Epithelial cell of esophagus (primary cell): ENCODE measurements around the gene GRIN2A.
A peak's percentile ranks its signal among the peaks of the same experiment; 100 is the strongest.

Source experiments
- DNase-seq: peaks from one replicate; pipeline ENCODE4 v3.0.0; 2010; ENCODE audit warnings: low read depth
- H3K4me3 ChIP-seq: 2 replicates; pipeline ENCODE4 v1.5.1; 2011; ENCODE audit warnings: mild to moderate bottlenecking, low read length, control low read depth
- CTCF ChIP-seq: IDR thresholded peaks from 2 replicates; pipeline ENCODE4 v1.5.1; 2011; ENCODE audit warnings: low read depth, mild to moderate bottlenecking, low read length, control low read depth, inconsistent platforms; ENCODE audit not compliant: insufficient read depth; ENCODE audit errors: missing control alignments

The GRIN2A gene

GRCh38 chr16:9836118-9836736, 346.0 kb downstream of the GRIN2A start:
- TF ChIP-seq CTCF, result no peak
- peak; percentile 16 for DNase-seq
- H3K4me3 ChIP-seq, result no peak overlapping the region

- no peak overlapping the region for H3K4me3 ChIP-seq
- DNase-seq, result no peak
- no peak for TF ChIP-seq CTCF
Measured at GRCh38 chr16:9827062-9827752, 355.0 kb downstream of the GRIN2A start.

- no peak overlapping the region for H3K4me3 ChIP-seq
- no peak for DNase-seq
- TF ChIP-seq CTCF, result no peak
Measured at GRCh38 chr16:9826656-9827055, 355.6 kb downstream of the GRIN2A start.

GRCh38 chr16:9824200-9825068, 357.8 kb downstream of the GRIN2A start:
- DNase-seq, result no peak
- TF ChIP-seq CTCF, result no peak
- no peak overlapping the region for H3K4me3 ChIP-seq

GRCh38 chr16:9823510-9823909, 358.7 kb downstream of the GRIN2A start:
- DNase-seq, result no peak
- H3K4me3 ChIP-seq, result no peak overlapping the region
- TF ChIP-seq CTCF, result no peak

GRCh38 chr16:9821970-9822369, 360.3 kb downstream of the GRIN2A start:
- TF ChIP-seq CTCF, result no peak
- H3K4me3 ChIP-seq, result no peak overlapping the region
- DNase-seq, result no peak

GRCh38 chr16:9821331-9821730, 360.9 kb downstream of the GRIN2A start:
- H3K4me3 ChIP-seq, result no peak overlapping the region
- no peak for DNase-seq
- TF ChIP-seq CTCF, result no peak
